ENCODE measurements around the gene SLX1A.
"Not testable (repeated sequence)": the region's sequence is repeated elsewhere in the genome, so short reads cannot be mapped to it uniquely, and the experiment has no call there.

SLX1A gene

DNA sequence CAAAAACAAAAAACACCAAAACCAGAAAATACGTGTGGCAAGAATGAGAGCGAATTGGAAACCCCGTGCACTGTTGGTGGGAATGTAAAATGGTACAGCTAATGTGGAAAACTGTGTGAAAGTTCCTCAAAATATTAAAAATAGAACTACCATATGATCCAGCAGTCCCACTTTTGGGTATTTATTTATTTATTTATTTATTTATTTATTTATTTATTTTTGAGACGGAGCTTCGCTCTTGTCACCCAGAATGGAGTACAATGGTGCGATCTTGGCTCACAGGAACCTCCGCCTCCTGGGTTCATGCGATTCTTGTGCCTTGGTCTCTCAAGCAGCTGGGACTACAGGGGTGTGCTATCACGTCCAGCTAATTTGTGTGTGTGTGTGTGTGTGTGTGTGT, 41.2 kb upstream of the SLX1A start:
- H3K4me3 ChIP-seq (ENCODE audit: low read depth, low read length), result no peak overlapping the region
- TF ChIP-seq, protein P1, sequence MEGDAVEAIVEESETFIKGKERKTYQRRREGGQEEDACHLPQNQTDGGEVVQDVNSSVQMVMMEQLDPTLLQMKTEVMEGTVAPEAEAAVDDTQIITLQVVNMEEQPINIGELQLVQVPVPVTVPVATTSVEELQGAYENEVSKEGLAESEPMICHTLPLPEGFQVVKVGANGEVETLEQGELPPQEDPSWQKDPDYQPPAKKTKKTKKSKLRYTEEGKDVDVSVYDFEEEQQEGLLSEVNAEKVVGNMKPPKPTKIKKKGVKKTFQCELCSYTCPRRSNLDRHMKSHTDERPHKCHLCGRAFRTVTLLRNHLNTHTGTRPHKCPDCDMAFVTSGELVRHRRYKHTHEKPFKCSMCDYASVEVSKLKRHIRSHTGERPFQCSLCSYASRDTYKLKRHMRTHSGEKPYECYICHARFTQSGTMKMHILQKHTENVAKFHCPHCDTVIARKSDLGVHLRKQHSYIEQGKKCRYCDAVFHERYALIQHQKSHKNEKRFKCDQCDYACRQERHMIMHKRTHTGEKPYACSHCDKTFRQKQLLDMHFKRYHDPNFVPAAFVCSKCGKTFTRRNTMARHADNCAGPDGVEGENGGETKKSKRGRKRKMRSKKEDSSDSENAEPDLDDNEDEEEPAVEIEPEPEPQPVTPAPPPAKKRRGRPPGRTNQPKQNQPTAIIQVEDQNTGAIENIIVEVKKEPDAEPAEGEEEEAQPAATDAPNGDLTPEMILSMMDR (IDR thresholded peaks at IDR 0.05; ENCODE audit: control insufficient read depth, extremely low read depth, insufficient read depth), result no peak
- no peak for DNase-seq (ENCODE audit: low read depth)

DNA sequence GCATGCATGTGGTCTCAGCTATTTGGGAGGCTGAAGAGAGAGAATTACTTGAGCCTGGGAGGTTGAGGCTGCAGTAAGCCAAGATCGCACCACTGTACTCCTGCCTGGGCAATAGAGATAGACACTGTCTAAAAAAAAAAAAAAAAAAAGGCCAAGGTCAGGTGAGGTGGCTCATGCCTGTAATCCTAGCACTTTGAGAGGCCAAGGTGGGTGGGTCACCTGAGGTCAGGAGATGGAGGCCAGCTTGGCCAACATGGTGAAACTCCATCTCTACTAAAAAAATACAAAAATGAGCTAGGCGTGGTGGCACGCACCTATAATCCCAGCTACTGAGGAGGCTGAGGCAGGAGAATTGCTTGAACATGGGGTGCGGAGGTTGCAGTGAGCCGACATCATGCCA, 38.5 kb upstream of the SLX1A start:
- no peak for DNase-seq (ENCODE audit: low read depth)
- TF ChIP-seq, protein P1 (IDR thresholded peaks at IDR 0.05; ENCODE audit: control insufficient read depth, extremely low read depth, insufficient read depth), result no peak
- H3K4me3 ChIP-seq (ENCODE audit: low read depth, low read length), result no peak overlapping the region

DNA sequence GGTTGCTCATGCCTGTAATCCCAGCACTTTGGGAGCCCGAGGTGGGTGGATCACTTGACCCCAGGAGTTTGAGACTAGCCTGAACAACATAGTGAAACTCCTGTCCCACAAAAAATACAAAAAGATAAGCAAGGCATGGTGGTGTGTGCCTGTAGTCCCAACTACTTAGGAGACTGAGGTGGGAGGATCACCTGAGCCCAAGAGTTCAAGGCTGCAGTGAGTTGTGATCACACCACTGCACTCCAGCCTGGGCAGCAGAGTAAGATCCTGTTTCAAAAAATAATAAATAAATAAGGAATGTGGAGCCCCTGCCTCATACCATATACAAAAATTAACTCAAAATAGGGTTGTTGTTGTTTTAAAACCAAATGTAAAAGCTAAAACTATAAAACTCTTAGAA, 36.5 kb upstream of the SLX1A start:
- no peak for DNase-seq (ENCODE audit: low read depth)
- TF ChIP-seq, protein P1 (IDR thresholded peaks at IDR 0.05; ENCODE audit: control insufficient read depth, extremely low read depth, insufficient read depth), result no peak
- no peak overlapping the region for H3K4me3 ChIP-seq (ENCODE audit: low read depth, low read length)

DNA sequence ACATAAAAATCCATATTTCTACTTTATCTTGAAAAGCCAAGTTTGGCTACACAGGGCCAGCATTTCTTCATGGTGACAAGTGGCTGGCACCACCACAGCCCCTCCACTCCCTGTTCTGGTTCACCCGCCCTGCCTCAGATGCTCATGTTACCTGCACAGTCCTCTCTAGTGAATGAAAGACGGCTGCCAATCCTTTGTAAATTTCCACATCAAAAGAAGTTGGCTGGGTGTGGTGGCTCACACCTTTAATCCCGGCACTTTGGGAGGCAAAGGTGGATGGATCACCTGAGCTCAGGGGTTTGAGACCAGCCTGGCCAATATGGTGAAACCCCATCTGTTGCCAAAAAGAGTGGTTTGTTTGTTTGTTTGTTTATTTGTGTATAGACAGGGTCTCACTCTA, 30.1 kb upstream of the SLX1A start:
- no peak for DNase-seq (ENCODE audit: low read depth)
- H3K4me3 ChIP-seq (ENCODE audit: low read depth, low read length), result no peak overlapping the region
- TF ChIP-seq, protein P1 (IDR thresholded peaks at IDR 0.05; ENCODE audit: control insufficient read depth, extremely low read depth, insufficient read depth), result no peak

DNA sequence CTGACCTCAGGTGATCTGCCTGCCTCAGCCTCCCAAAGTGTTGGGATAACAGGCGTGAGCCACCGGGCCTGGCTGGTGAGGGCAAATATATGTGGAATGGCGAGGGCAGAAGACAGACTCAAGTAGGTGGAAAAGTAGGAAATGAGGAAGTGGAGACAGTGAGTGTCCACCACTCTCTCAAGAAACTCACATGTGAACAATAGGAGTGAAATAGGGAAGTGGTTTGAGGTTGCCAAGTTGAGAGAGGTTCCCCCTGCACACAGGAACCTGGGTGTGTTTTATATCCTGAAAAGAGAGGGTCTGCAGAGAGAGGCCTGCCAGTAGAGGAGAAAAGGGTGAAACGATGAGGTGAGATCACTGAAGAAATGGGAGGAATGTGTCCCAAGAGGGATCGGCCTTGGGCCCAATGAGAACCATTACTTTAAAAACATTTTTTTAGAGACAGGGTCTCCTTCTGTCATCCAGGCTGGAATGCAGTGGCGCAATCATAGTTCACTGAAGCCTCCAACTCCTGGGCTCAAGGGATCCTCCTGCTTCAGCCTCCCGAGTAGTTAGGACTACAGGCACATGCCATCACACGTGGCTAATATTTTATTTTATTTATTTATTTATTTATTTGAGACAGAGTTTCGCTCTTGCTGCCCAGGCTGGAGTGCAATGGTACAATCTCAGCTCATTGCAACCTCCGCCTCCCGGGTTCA, 27.3 kb upstream of the SLX1A start:
- no peak overlapping the region for H3K4me3 ChIP-seq (ENCODE audit: low read depth, low read length)
- DNase-seq (ENCODE audit: low read depth), result no peak
- TF ChIP-seq, protein P1 (IDR thresholded peaks at IDR 0.05; ENCODE audit: control insufficient read depth, extremely low read depth, insufficient read depth), result no peak

DNA sequence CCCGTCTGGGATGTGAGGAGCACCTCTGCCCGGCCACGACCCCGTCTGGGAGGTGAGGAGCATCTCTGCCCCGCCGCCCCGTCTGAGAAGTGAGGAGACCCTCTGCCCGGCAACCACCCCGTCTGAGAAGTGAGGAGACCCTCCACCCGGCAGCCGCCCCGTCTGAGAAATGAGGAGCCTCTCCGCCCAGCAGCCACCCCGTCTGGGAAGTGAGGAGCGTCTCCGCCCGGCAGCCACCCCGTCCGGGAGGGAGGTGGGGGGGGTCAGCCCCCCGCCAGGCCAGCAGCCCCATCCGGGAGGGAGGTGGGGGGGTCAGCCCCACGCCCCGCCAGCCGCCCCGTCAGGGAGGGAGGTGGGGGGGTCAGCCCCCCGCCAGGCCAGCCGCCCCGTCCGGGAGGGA, 24.9 kb upstream of the SLX1A start:
- not testable (repeated sequence) for H3K4me3 ChIP-seq (ENCODE audit: low read depth, low read length); DNase-seq (ENCODE audit: low read depth)

DNA sequence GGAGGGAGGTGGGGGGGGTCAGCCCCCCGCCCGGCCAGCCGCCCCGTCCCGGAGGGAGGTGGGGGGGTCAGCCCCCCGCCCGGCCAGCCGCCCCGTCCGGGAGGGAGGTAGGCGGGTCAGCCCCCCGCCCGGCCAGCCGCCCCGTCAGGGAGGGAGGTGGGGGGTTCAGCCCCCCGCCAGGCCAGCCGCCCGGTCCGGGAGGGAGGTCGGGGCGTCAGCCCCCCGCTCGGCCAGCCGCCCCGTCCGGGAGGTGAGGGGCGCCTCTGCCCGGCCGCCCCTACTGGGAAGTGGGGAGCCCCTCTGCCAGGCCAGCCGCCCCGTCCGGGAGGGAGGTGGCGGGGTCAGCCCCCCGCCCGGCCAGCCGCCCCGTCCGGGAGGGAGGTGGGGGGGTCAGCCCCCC, 24.3 kb upstream of the SLX1A start:
- DNase-seq (ENCODE audit: low read depth); H3K4me3 ChIP-seq (ENCODE audit: low read depth, low read length): not testable (repeated sequence)

DNA sequence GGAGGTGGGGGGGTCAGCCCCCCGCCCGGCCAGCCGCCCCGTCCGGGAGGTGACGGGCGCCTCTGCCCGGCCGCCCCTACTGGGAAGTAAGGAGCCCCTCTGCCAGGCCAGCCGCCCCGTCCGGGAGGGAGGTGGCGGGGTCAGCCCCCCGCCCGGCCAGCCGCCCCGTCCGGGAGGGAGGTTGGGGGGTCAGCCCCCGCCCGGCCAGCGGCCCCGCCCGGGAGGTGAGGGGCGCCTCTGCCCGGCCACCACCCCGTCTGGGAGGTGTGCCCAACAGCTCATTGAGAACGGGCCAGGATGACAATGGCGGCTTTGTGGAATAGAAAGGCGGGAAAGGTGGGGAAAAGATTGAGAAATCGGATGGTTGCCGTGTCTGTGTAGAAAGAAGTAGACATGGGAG, 23.5 kb upstream of the SLX1A start:
- H3K4me3 ChIP-seq (ENCODE audit: low read depth, low read length); DNase-seq (ENCODE audit: low read depth): not testable (repeated sequence)

DNA sequence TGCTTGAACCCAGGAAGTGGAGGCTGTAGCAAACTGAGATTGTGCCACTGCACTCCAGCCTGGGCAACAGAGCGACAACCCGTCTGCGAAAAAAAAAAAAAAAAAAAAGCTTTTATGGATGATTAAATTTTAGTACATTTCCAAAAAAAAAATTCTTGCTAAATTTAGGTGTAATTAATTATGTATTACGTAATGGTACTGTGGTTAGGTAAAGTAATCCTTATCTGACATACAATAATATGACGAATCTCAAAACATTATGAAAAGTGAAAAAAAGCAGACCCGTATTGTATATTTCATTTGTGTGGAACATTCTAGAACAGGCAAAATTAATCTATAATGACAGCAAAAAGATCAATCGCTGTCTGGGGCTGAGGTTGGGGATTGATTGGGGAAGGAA, 20.6 kb upstream of the SLX1A start:
- no peak for DNase-seq (ENCODE audit: low read depth)
- TF ChIP-seq, protein P1 (IDR thresholded peaks at IDR 0.05; ENCODE audit: control insufficient read depth, extremely low read depth, insufficient read depth), result no peak
- H3K4me3 ChIP-seq (ENCODE audit: low read depth, low read length), result no peak overlapping the region

DNA sequence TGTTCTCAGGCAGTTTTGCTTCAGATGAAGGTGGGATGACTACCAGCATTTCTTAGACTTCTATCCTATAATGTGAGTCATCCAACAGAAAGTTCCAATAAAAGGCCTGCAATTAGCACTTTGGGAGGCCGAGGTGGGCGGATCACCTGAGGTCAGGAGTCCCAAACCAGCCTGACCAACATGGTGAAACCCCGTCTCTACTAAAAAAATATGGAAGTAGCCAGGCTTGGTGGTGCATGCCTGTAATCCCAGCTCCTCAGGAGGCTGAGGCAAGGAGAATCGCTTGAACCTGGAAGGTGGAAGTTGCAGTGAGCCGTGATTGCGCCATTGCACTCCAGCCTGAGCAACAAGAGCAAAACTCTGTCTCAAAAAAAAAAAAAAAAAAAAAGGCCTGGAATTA, 16.8 kb upstream of the SLX1A start:
- DNase-seq (ENCODE audit: low read depth); H3K4me3 ChIP-seq (ENCODE audit: low read depth, low read length): not testable (repeated sequence)
